DND-41 (cell line): ENCODE results near the gene PDLIM1.
"Not testable (repeated sequence)": the region's sequence is repeated elsewhere in the genome, so short reads cannot be mapped to it uniquely, and the experiment has no call there.

Source experiments
- ATAC-seq: fragments of 200-7000 bp; cut with Tn5 transposase; 3 replicates; pipeline ENCODE4 v1.9.1; 2021; ENCODE audit warnings: low read depth; ENCODE audit not compliant: insufficient read depth
- DNase-seq: peaks from one replicate; pipeline ENCODE4 v3.0.0-alpha.2; 2020
- H2AFZ ChIP-seq: 2 replicates; pipeline ENCODE4 v1.6.0; 2012; ENCODE audit warnings: low read depth, low read length
- H3K27ac ChIP-seq: 2 replicates; pipeline ENCODE4 v1.5.1; 2012; ENCODE audit warnings: low read length, inconsistent platforms
- H3K27me3 ChIP-seq: fragments of 200-600 bp; sonication (generic); 2 replicates; pipeline ENCODE4 v1.6.0; 2012; ENCODE audit warnings: low read length, mild to moderate bottlenecking, inconsistent platforms; ENCODE audit not compliant: insufficient read depth, poor library complexity
- H3K36me3 ChIP-seq: 2 replicates; pipeline ENCODE4 v1.5.1; 2012; ENCODE audit warnings: low read length, inconsistent platforms; ENCODE audit not compliant: insufficient read depth
- H3K4me1 ChIP-seq: 2 replicates; pipeline ENCODE4 v1.5.1; 2012; ENCODE audit warnings: mild to moderate bottlenecking, low read length; ENCODE audit not compliant: insufficient read depth
- H3K4me2 ChIP-seq: 2 replicates; pipeline ENCODE4 v1.6.0; 2012; ENCODE audit warnings: mild to moderate bottlenecking, moderate library complexity, low read length, inconsistent platforms; ENCODE audit not compliant: insufficient read depth
- H3K4me3 ChIP-seq, 2 experiments: fragments of 200-600 bp in 1 of 2; shearing (Covaris generic) in 1 of 2; 2 replicates each; pipeline ENCODE4 v1.5.1; 2012 to 2016; ENCODE audit warnings: inconsistent platforms in 2 of 2, low read length in 2 of 2, mild to moderate bottlenecking in 2 of 2, low read depth in 1 of 2, moderate library complexity in 1 of 2
- H3K79me2 ChIP-seq: 2 replicates; pipeline ENCODE4 v1.6.0; 2012; ENCODE audit warnings: low read length, inconsistent platforms; ENCODE audit not compliant: insufficient read depth
- H3K9ac ChIP-seq: 2 replicates; pipeline ENCODE4 v1.6.0; 2012; ENCODE audit warnings: low read depth, mild to moderate bottlenecking, inconsistent platforms, low read length, moderate library complexity
- H3K9me3 ChIP-seq: 2 replicates; pipeline ENCODE4 v1.5.1; 2012; ENCODE audit warnings: low read length, moderate library complexity, mild to moderate bottlenecking, inconsistent platforms; ENCODE audit not compliant: insufficient read depth, severe bottlenecking
- H4K20me1 ChIP-seq: 2 replicates; pipeline ENCODE4 v1.6.0; 2012; ENCODE audit warnings: low read length; ENCODE audit not compliant: insufficient read depth
- EZH2 ChIP-seq: IDR thresholded peaks from 3 replicates; pipeline ENCODE4 v1.6.1; 2012; ENCODE audit warnings: borderline replicate concordance, low read depth, mild to moderate bottlenecking, moderate library complexity, low read length, inconsistent platforms; ENCODE audit not compliant: severe bottlenecking
- TF ChIP-seq, protein P1 (sequence below): IDR thresholded peaks from 2 replicates; pipeline ENCODE4 v1.5.1; 2012; ENCODE audit warnings: borderline replicate concordance, low read length, moderate library complexity, mild to moderate bottlenecking; ENCODE audit not compliant: poor library complexity, severe bottlenecking; ENCODE audit errors: extremely low read depth

The PDLIM1 gene

DNA sequence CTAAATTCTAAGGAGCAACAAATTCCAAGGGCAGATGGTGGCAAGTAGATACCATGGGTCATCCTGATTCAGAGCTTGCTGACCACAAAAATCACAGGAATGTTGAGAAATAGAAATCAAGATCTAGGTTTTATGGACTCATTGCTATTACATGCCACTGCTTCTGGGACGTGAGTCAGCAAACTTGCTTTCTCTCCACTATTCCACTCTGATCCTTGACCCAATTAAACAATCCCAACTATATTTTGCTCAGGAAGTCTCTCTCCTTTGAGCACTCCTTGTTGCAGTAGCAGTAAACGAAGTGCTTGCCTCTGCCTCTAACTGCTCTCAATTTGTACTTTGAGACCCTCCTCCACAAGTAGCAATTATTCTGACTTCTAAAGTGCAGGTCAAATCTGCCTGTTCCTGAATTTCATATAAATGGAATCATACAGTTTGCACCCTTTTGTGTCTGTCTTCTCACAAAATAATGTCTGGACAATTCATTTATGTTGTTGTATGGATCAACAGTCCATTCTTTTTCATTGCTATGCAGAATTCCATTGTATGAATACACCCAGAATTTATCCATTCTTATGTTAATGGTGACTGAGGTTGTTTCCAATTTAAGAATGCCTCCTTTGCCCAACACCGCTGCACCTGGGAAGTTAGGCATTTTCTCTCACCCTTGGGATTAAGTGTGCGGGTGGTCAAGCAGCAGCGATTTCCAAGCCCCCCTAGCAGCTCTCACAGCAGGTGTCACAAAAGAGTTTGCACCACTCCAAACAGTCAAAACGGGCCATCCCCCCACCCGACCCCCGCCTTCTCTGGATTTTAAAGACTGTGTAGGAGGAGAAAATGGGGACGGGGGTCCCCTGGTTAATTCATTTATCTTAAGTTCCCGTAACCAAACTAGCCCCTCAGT is 60.8 kb downstream of the PDLIM1 start:
- Histone ChIP-seq H4K20me1 (no peaks in the 10 kb centered on the region), H3K27me3 (no peaks in the 10 kb centered on the region), H2AFZ (no peak overlapping the region), H3K9ac (no peak overlapping the region), H3K36me3 (no peaks in the 10 kb centered on the region), H3K27ac (no peak overlapping the region), H3K9me3 (no peaks in the 10 kb centered on the region), H3K4me1 (no peaks in the 10 kb centered on the region), H3K79me2 (no peaks in the 10 kb centered on the region), H3K4me2 (no peak overlapping the region), H3K4me3 (no peak overlapping the region)
- DNase-seq, result no peak
- no peak for TF ChIP-seq EZH2
- TF ChIP-seq, protein P1, sequence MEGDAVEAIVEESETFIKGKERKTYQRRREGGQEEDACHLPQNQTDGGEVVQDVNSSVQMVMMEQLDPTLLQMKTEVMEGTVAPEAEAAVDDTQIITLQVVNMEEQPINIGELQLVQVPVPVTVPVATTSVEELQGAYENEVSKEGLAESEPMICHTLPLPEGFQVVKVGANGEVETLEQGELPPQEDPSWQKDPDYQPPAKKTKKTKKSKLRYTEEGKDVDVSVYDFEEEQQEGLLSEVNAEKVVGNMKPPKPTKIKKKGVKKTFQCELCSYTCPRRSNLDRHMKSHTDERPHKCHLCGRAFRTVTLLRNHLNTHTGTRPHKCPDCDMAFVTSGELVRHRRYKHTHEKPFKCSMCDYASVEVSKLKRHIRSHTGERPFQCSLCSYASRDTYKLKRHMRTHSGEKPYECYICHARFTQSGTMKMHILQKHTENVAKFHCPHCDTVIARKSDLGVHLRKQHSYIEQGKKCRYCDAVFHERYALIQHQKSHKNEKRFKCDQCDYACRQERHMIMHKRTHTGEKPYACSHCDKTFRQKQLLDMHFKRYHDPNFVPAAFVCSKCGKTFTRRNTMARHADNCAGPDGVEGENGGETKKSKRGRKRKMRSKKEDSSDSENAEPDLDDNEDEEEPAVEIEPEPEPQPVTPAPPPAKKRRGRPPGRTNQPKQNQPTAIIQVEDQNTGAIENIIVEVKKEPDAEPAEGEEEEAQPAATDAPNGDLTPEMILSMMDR, result no peak
- ATAC-seq, result no peak

DNA sequence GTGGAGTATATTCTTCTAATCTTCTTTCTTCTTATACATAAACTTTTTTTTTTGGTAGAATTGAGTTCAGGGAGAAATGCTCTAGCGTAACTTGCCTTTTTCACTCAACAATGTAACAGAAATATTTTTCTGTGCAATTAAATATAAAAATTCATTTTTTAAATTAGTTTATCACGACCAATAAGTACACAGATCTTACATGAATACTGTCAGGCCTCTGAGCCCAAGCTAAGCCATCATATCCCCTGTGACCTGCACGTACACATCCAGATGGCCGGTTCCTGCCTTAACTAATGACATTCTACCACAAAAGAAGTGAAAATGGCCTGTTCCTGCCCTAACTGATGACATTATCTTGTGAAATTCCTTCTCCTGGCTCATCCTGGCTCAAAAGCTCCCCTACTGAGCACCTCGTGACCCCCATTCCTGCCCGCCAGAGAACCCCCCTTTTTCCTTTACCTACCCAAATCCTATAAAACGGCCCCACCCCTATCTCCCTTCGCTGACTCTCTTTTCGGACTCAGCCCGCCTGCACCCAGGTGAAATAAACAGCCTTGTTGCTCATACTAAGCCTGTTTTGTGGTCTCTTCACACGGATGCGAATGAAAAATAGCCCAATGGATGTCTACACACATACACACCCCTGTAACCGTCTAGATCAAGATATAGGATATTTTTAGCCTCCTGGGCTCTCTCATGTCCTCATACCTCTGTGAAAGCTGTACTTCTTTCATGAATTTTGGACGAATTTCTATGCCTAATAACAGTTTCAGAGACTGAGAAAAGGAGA is 61.7 kb downstream of the PDLIM1 start:
- not testable (repeated sequence) for H3K4me3 ChIP-seq, H3K36me3 ChIP-seq, H2AFZ ChIP-seq, DNase-seq, H3K9ac ChIP-seq, H3K9me3 ChIP-seq, H3K27ac ChIP-seq, H3K27me3 ChIP-seq, ATAC-seq, H4K20me1 ChIP-seq, H3K4me1 ChIP-seq, H3K4me2 ChIP-seq, H3K79me2 ChIP-seq

DNA sequence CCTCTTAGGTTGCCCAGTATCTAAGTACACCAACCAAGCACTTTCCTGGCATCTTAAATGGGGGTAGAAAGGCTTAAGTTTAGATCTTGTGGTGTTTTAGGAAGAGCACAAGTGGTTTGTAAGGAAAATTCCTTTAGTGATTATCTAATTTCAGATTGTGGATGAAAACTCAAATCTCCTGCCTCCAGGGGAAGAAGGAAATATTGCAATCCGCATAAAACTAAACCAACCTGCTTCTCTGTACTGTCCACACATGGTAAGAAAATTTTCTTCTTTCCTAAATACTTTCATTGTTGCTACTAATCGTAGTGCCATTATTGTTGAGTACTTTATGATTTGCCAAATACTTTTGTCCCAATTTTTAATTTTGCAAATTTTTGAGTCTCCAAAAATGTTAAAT is 65.7 kb downstream of the PDLIM1 start:
- DNase-seq, result no peak
- no peak overlapping the region for H3K4me2 ChIP-seq

More for the DNA sequence above, 65.7 kb downstream of the PDLIM1 start:
- no peak overlapping the region for H3K9ac ChIP-seq
- no peaks in the 10 kb centered on the region for H3K27me3 ChIP-seq
- TF ChIP-seq, protein P1, result no peak
- TF ChIP-seq EZH2, result no peak
- H3K79me2 ChIP-seq, result no peaks in the 10 kb centered on the region
- no peaks in the 10 kb centered on the region for H3K4me1 ChIP-seq
- no peak overlapping the region for H3K27ac ChIP-seq
- H3K4me3 ChIP-seq, result no peak overlapping the region
- no peaks in the 10 kb centered on the region for H4K20me1 ChIP-seq
- no peaks in the 10 kb centered on the region for H3K36me3 ChIP-seq
- ATAC-seq, result no peak
- no peak overlapping the region for H2AFZ ChIP-seq
- no peaks in the 10 kb centered on the region for H3K9me3 ChIP-seq
